Ovary (tissue), 3 donors: ENCODE results near the gene CRMP1.

ENCODE experiments used
- CTCF ChIP-seq, 3 donors: fragments of 450-650 bp in 2 of 3; fragments of 200-600 bp in 1 of 3; IDR thresholded peaks; one replicate each; pipeline versions ENCODE4 v1.5.1 to v1.8.0; 2016 to 2022; ENCODE audit warnings: antibody characterized with exemption in 3 of 3, mild to moderate bottlenecking in 1 of 3
- POLR2A ChIP-seq: fragments of 450-650 bp; IDR thresholded peaks from one replicate; pipeline ENCODE4 v1.6.1; 2017; ENCODE audit warnings: antibody characterized with exemption, mild to moderate bottlenecking, moderate library complexity
- donor health status: DM: no; HTN: no; CAD: no.

- TF ChIP-seq POLR2A, result no peak
- no peak for TF ChIP-seq CTCF (IDR thresholded peaks at IDR 0.05)
These were observed 67.4 kb downstream of the CRMP1 start for GRCh38 chr4:5825321-5826041.
